SK-N-MC (cell line): Measurements from ENCODE around the gene DIP2C.

Experiments used
- DNase-seq: peaks from one replicate; pipeline ENCODE4 v3.0.0-alpha.2; 2011; ENCODE audit warnings: low read depth, low spot score
- H3K27ac ChIP-seq: fragments of 200-600 bp; sonication (generic); 2 replicates; pipeline ENCODE4 v1.5.1; 2016; ENCODE audit warnings: mixed run types
- H3K36me3 ChIP-seq: fragments of 200-600 bp; sonication (generic); 2 replicates; pipeline ENCODE4 v1.6.1; 2017; ENCODE audit warnings: antibody characterized with exemption, low read length, mixed read lengths; ENCODE audit not compliant: insufficient read depth
- H3K4me3 ChIP-seq: fragments of 200-600 bp; sonication (generic); 2 replicates; pipeline ENCODE4 v1.5.1; 2016
- H3K9ac ChIP-seq: fragments of 200-600 bp; sonication (generic); 2 replicates; pipeline ENCODE4 v1.8.0; 2017; ENCODE audit warnings: mixed run types, mixed read lengths; ENCODE audit not compliant: insufficient read length
- H3K9me3 ChIP-seq: fragments of 200-600 bp; sonication (generic); 2 replicates; pipeline ENCODE4 v1.6.1; 2017; ENCODE audit warnings: low read depth, mild to moderate bottlenecking, antibody characterized with exemption, low read length, moderate library complexity, mixed read lengths
- EZH2 ChIP-seq: fragments of 200-600 bp; sonication (generic); IDR thresholded peaks from one replicate; pipeline ENCODE4 v1.6.1; 2017; ENCODE audit warnings: antibody characterized with exemption
- FOXP2 ChIP-seq: optimal IDR thresholded peaks from 2 replicates; pipeline ENCODE3; 2011; ENCODE audit warnings: mild to moderate bottlenecking, moderate library complexity; ENCODE audit not compliant: insufficient read depth; ENCODE audit errors: extremely low read length, control extremely low read depth
- POLR2AphosphoS5 ChIP-seq: IDR thresholded peaks from 2 replicates; pipeline ENCODE4 v1.6.1; 2012; ENCODE audit warnings: mild to moderate bottlenecking, low read depth, low read length, borderline replicate concordance

The DIP2C gene

GRCh38 chr10:494556-494955 lies 194.9 kb downstream of the DIP2C start:
- Histone ChIP-seq H3K4me3 (no peak overlapping the region), H3K9ac (no peak overlapping the region), H3K9me3 (no peaks in the 10 kb centered on the region), H3K36me3 (no peaks in the 10 kb centered on the region), H3K27ac (no peak overlapping the region)
- TF ChIP-seq FOXP2, result no peak
- no peak for TF ChIP-seq EZH2
- no peak for TF ChIP-seq POLR2AphosphoS5
- DNase-seq, result no peak

- DNase-seq, result no peak
- TF ChIP-seq POLR2AphosphoS5 (no peak), EZH2 (no peak), FOXP2 (no peak)
- no peaks in the 10 kb centered on the region for H3K36me3 ChIP-seq
These were observed 195.3 kb downstream of the DIP2C start for GRCh38 chr10:494149-494542.

GRCh38 chr10:493391-494148 lies 195.9 kb downstream of the DIP2C start:
- TF ChIP-seq EZH2 (no peak), FOXP2 (no peak), POLR2AphosphoS5 (no peak)
- Histone ChIP-seq H3K36me3 (no peaks in the 10 kb centered on the region), H3K4me3 (no peak overlapping the region), H3K9ac (no peak overlapping the region), H3K27ac (no peak overlapping the region), H3K9me3 (no peaks in the 10 kb centered on the region)
- DNase-seq, result no peak

More at GRCh38 chr10:494149-494542, 195.3 kb downstream of the DIP2C start:
- Histone ChIP-seq H3K4me3 (no peak overlapping the region), H3K27ac (no peak overlapping the region), H3K9ac (no peak overlapping the region), H3K9me3 (no peaks in the 10 kb centered on the region)

GRCh38 chr10:492836-493235 lies 196.6 kb downstream of the DIP2C start:
- no peak for TF ChIP-seq FOXP2
- TF ChIP-seq EZH2, result no peak
- TF ChIP-seq POLR2AphosphoS5, result no peak
- no peak overlapping the region for H3K4me3 ChIP-seq
- H3K27ac ChIP-seq, result no peak overlapping the region
- DNase-seq, result no peak
- no peaks in the 10 kb centered on the region for H3K9me3 ChIP-seq
- no peak overlapping the region for H3K9ac ChIP-seq
- H3K36me3 ChIP-seq, result no peaks in the 10 kb centered on the region

- no peaks in the 10 kb centered on the region for H3K9me3 ChIP-seq
- H3K4me3 ChIP-seq, result no peak overlapping the region
- TF ChIP-seq POLR2AphosphoS5 (no peak), FOXP2 (no peak), EZH2 (no peak)
- H3K9ac ChIP-seq, result no peak overlapping the region
- no peaks in the 10 kb centered on the region for H3K36me3 ChIP-seq
- H3K27ac ChIP-seq, result no peak overlapping the region
- no peak for DNase-seq
These were observed 197.6 kb downstream of the DIP2C start for GRCh38 chr10:491667-492424.

DNA sequence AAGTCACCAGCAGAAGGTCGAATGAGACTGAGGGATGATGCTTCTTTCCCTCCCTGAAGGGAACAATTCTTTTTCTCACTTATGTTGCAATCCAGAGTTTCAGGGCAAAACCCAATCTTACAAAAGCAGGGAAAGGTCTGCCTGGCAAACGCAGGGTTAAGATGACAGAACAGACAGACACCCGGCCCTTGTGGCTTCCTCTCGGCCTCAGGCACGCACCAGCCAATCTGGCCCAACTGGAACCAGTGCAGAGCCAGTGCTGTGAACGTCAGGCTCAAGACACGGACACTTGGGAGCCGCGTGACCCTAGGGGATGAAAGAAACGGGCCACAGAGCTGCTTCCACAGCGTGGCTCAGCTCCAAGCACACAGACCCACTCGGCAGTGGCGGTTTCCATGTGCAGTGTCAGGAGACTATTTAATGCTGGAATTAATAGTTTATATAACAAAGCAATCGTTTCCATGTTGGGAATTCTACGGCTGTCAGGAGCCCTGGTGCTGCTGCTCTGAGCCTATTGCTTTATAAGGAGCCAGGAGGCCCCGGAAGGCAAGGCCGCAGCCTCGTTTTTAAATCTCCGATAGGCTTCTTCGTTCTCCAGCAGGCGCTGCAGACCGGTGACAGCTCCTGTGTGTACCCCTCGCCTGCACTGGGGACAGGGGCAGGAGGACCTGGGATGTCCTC lies 198.4 kb downstream of the DIP2C start:
- no peaks in the 10 kb centered on the region for H3K36me3 ChIP-seq
- no peak overlapping the region for H3K9ac ChIP-seq
- TF ChIP-seq POLR2AphosphoS5 (no peak), EZH2 (no peak), FOXP2 (no peak)

DNA sequence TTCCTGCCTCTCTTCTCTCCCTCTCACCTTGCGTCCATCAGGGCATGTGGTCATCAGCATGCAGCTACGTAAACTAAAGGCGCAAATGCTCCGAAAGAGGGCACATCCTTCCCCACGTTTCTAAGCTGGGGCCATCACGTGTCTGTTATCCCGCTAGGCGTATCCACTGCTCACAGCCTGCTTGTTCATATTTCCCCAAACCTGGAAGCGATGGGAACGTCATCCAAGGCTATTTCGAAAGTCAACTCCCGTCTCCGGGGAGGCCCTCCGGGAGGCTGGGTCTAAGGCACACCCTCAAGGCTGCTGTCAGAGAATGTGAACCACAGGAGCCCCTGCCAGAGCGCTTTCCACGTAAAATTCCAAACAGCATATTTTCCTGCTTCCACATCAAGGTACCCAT lies 199.2 kb downstream of the DIP2C start:
- DNase-seq, result no peak
- no peak overlapping the region for H3K4me3 ChIP-seq
- no peak overlapping the region for H3K27ac ChIP-seq
- H3K36me3 ChIP-seq, result no peaks in the 10 kb centered on the region
- H3K9ac ChIP-seq, result no peak overlapping the region
- no peak for TF ChIP-seq POLR2AphosphoS5
- TF ChIP-seq EZH2, result no peak
- TF ChIP-seq FOXP2, result no peak
- no peaks in the 10 kb centered on the region for H3K9me3 ChIP-seq

More for the DNA sequence above, 198.4 kb downstream of the DIP2C start:
- no peak for DNase-seq
- Histone ChIP-seq H3K9me3 (no peaks in the 10 kb centered on the region), H3K27ac (no peak overlapping the region), H3K4me3 (0 out of 2 replicates have a peak overlapping the region, but pooled peaks have one; percentile 9)

- no peak for TF ChIP-seq FOXP2
- TF ChIP-seq EZH2, result no peak
- TF ChIP-seq POLR2AphosphoS5, result no peak
- no peaks in the 10 kb centered on the region for H3K36me3 ChIP-seq
These were observed 200.1 kb downstream of the DIP2C start for GRCh38 chr10:489330-489729.

More at GRCh38 chr10:489330-489729, 200.1 kb downstream of the DIP2C start:
- Histone ChIP-seq H3K4me3 (no peak overlapping the region), H3K27ac (no peak overlapping the region), H3K9ac (no peak overlapping the region), H3K9me3 (no peaks in the 10 kb centered on the region)
- DNase-seq, result no peak
